IMR-90 (cell line): ENCODE data around the gene IFNLR1.

Source experiments
- CEBPB ChIP-seq: IDR thresholded peaks from 2 replicates; pipeline ENCODE4 v1.6.1; 2012; ENCODE audit warnings: low read depth, low read length, improper control_type of control experiment
- CHD1 ChIP-seq: IDR thresholded peaks from 2 replicates; pipeline ENCODE4 v1.6.1; 2012; ENCODE audit warnings: low read depth, low read length, improper control_type of control experiment
- FOS ChIP-seq: fragments of 150-350 bp; IDR thresholded peaks from 2 replicates; pipeline ENCODE4 v1.6.1; 2016; ENCODE audit warnings: low read depth, low read length
- MAFK ChIP-seq: IDR thresholded peaks from 2 replicates; pipeline ENCODE4 v1.6.1; 2012; ENCODE audit warnings: low read depth, low read length, improper control_type of control experiment
- MAZ ChIP-seq: IDR thresholded peaks from 2 replicates; pipeline ENCODE4 v1.6.1; 2012; ENCODE audit warnings: low read depth, mild to moderate bottlenecking, low read length, improper control_type of control experiment, moderate library complexity, borderline replicate concordance
- MXI1 ChIP-seq: IDR thresholded peaks from 2 replicates; pipeline ENCODE4 v1.6.1; 2012; ENCODE audit warnings: low read depth, mild to moderate bottlenecking, low read length, moderate library complexity, borderline replicate concordance
- NFE2L2 ChIP-seq: fragments of 150-350 bp; IDR thresholded peaks from 2 replicates; pipeline ENCODE4 v1.6.1; 2016; ENCODE audit warnings: low read depth, mild to moderate bottlenecking, low read length
- POLR2A ChIP-seq: IDR thresholded peaks from 2 replicates; pipeline ENCODE4 v1.6.1; 2012; ENCODE audit warnings: mild to moderate bottlenecking, low read depth, low read length
- RAD21 ChIP-seq: IDR thresholded peaks from 2 replicates; pipeline ENCODE4 v1.6.1; 2012; ENCODE audit warnings: low read length, improper control_type of control experiment
- RCOR1 ChIP-seq: IDR thresholded peaks from 2 replicates; pipeline ENCODE4 v1.6.1; 2012; ENCODE audit warnings: mild to moderate bottlenecking, low read length, improper control_type of control experiment; ENCODE audit not compliant: insufficient replicate concordance
- RFX5 ChIP-seq: IDR thresholded peaks from 2 replicates; pipeline ENCODE4 v1.8.0; 2012; ENCODE audit warnings: low read depth, mild to moderate bottlenecking, low read length, moderate library complexity
- SMC3 ChIP-seq: fragments of 150-350 bp; IDR thresholded peaks from 2 replicates; pipeline ENCODE4 v1.6.1; 2016; ENCODE audit warnings: low read depth, mild to moderate bottlenecking, antibody characterized with exemption, low read length, moderate library complexity
- TF ChIP-seq, protein P1 (sequence below): fragments of 150-350 bp; IDR thresholded peaks from 2 replicates; pipeline ENCODE4 v1.6.1; 2017; ENCODE audit warnings: mild to moderate bottlenecking, antibody characterized with exemption, low read length, low read depth
- TF ChIP-seq, protein P2 (sequence below): conservative IDR thresholded peaks from 2 replicates; pipeline ENCODE4 v1.5.1; 2012; ENCODE audit warnings: mild to moderate bottlenecking, low read depth, low read length, improper control_type of control experiment

DNA sequence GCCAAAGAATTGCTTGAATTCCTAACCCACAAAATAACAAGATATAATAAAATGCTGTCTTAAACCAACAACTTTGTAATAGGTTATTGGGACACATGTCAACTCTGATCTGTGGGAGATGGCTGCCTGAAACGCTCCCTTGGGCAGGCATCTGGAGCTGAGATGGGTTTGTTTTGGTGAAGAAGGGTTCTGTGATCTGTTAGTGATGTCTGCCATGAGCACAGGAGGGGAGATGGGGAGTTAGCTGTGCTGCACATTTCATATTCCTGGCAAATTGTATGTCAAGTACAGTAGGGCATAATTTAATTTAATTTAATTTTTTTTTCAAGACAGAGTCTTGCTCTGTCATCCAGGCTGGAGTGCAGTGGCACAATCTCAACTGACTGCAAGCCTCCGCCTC is 34.2 kb upstream of the IFNLR1 start:
- TF ChIP-seq RAD21 (no peak), RFX5 (no peak), POLR2A (no peak), MXI1 (no peak), CHD1 (no peak), RCOR1 (no peak), MAZ (no peak), CEBPB (no peak), SMC3 (no peak), MAFK (no peak), FOS (no peak), NFE2L2 (no peak)
- TF ChIP-seq, protein P1, sequence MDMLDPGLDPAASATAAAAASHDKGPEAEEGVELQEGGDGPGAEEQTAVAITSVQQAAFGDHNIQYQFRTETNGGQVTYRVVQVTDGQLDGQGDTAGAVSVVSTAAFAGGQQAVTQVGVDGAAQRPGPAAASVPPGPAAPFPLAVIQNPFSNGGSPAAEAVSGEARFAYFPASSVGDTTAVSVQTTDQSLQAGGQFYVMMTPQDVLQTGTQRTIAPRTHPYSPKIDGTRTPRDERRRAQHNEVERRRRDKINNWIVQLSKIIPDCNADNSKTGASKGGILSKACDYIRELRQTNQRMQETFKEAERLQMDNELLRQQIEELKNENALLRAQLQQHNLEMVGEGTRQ: no peak
- TF ChIP-seq, protein P2, sequence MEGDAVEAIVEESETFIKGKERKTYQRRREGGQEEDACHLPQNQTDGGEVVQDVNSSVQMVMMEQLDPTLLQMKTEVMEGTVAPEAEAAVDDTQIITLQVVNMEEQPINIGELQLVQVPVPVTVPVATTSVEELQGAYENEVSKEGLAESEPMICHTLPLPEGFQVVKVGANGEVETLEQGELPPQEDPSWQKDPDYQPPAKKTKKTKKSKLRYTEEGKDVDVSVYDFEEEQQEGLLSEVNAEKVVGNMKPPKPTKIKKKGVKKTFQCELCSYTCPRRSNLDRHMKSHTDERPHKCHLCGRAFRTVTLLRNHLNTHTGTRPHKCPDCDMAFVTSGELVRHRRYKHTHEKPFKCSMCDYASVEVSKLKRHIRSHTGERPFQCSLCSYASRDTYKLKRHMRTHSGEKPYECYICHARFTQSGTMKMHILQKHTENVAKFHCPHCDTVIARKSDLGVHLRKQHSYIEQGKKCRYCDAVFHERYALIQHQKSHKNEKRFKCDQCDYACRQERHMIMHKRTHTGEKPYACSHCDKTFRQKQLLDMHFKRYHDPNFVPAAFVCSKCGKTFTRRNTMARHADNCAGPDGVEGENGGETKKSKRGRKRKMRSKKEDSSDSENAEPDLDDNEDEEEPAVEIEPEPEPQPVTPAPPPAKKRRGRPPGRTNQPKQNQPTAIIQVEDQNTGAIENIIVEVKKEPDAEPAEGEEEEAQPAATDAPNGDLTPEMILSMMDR: no peak
